Measurements from ENCODE around the gene LRP11. TPM values are rescaled to one million over a fixed set of nuclear protein-coding genes. Genes with fewer than 3 reads are reported as not detected.

LRP11 gene
- total and polyA plus RNA-seq, 2 of the 13 experiments (the other 11 are each of a cell fraction or from before 2014, with no cell fraction given), result 32.4 to 48.9 TPM

- TF ChIP-seq PRDM10 (CRISPR knock-in tag; IDR thresholded peaks at IDR 0.05; ENCODE audit: low read depth) (0 out of 2 replicates have a peak, but pooled peaks have one; percentile 30), ZNF749 (CRISPR knock-in tag; IDR thresholded peaks at IDR 0.05; ENCODE audit: borderline replicate concordance) (peak; percentile 86; the same call in 1 of the 2 replicates), HDAC1 (CRISPR knock-in tag; IDR thresholded peaks at IDR 0.05) (peak; percentile 77), MYC (CRISPR knock-in tag; IDR thresholded peaks at IDR 0.05; ENCODE audit: borderline replicate concordance) (peak; percentile 69), HOXA9 (CRISPR knock-in tag; IDR thresholded peaks at IDR 0.05; ENCODE audit: borderline replicate concordance) (peak; percentile 89), ZNF350 (CRISPR knock-in tag; IDR thresholded peaks at IDR 0.05; ENCODE audit: borderline replicate concordance, low read depth) (no peak; the same call in 1 of the 2 replicates), ZSCAN22 (CRISPR knock-in tag; IDR thresholded peaks at IDR 0.05) (no peak), ZSCAN31 (CRISPR knock-in tag; IDR thresholded peaks at IDR 0.05; ENCODE audit: low read depth) (peak; percentile 78; the same call in 1 of the 2 replicates), ATM (IDR thresholded peaks at IDR 0.05; ENCODE audit: borderline replicate concordance) (no peak), ZNF274 (CRISPR knock-in tag; IDR thresholded peaks at IDR 0.05) (peak; percentile 81), ETV6 (CRISPR knock-in tag; conservative IDR thresholded peaks at IDR 0.05) (peak; percentile 38), ZNF558 (CRISPR knock-in tag; IDR thresholded peaks at IDR 0.05; ENCODE audit: borderline replicate concordance) (peak; percentile 94; the same call in 1 of the 2 replicates), MAZ (IDR thresholded peaks at IDR 0.05; ENCODE audit: borderline replicate concordance, low read depth, low read length) (peak; percentile 80; the same call in 1 of the 2 replicates), MAZ (CRISPR knock-in tag; IDR thresholded peaks at IDR 0.05; ENCODE audit: low read depth) (peak; percentile 96), ZBTB7A (CRISPR knock-in tag; IDR thresholded peaks at IDR 0.05) (peak; percentile 49; the same call in 1 of the 2 replicates), CAMTA2 (CRISPR knock-in tag; IDR thresholded peaks at IDR 0.05; ENCODE audit: borderline replicate concordance) (no peak), MIER3 (CRISPR knock-in tag; IDR thresholded peaks at IDR 0.05; ENCODE audit: borderline replicate concordance) (no peak; the same call in 1 of the 2 replicates), MXD3 (CRISPR knock-in tag; IDR thresholded peaks at IDR 0.05) (peak; percentile 89; the same call in 1 of the 2 replicates), SRSF9 (IDR thresholded peaks at IDR 0.05; ENCODE audit: borderline replicate concordance, insufficient read depth, low read depth, low read length, poor library complexity, severe bottlenecking) (no peak), KDM3A (CRISPR knock-in tag; IDR thresholded peaks at IDR 0.05; ENCODE audit: low read depth) (0 out of 2 replicates have a peak, but pooled peaks have one; percentile 33), ZFP41 (CRISPR knock-in tag; IDR thresholded peaks at IDR 0.05; ENCODE audit: borderline replicate concordance) (no peak), MNT (IDR thresholded peaks at IDR 0.05) (no peak), ZNF530 (CRISPR knock-in tag; IDR thresholded peaks at IDR 0.05; ENCODE audit: low read depth) (0 out of 2 replicates have a peak, but pooled peaks have one; percentile 67)
Observed at GRCh38 chr6:149863698-149864577, at the start of gene LRP11 (continued).
